Peyer's patch (tissue), 4 donors: ENCODE data around the gene NKAIN2.

Experiments used
- CTCF ChIP-seq, 6 experiments: fragments of 450-650 bp in 4 of 6; fragments of 200-600 bp in 2 of 6; sonication (generic) in 1 of 6; IDR thresholded peaks; one replicate each; pipeline ENCODE4 v1.5.1; 2017 to 2019; ENCODE audit warnings: antibody characterized with exemption in 6 of 6, mild to moderate bottlenecking in 3 of 6, moderate library complexity in 1 of 6
- POLR2A ChIP-seq, 2 donors: fragments of 450-650 bp; IDR thresholded peaks; one replicate each; pipeline ENCODE4 v1.5.1; 2017; ENCODE audit warnings: antibody characterized with exemption in 2 of 2, mild to moderate bottlenecking in 2 of 2, moderate library complexity in 2 of 2

- TF ChIP-seq CTCF (IDR thresholded peaks at IDR 0.05) (no peak), POLR2A (IDR thresholded peaks at IDR 0.05) (no peak)
These were observed 643.3 kb downstream of the NKAIN2 start for GRCh38 chr6:124446961-124447360.
